Stimulated activated effector memory CD8-positive, alpha-beta T cell treated with anti-CD3 and anti-CD28 coated beads, Interleukin-12 subunit alpha, Interleukin-12 subunit beta, amount 100 ng/mL, for 72 hours (primary cell): ENCODE results near the gene CRACR2A.
A peak's percentile ranks its signal among the peaks of the same experiment; 100 is the strongest.

ENCODE experiments used
- ATAC-seq: fragments of 150-1000 bp; cut with Tn5 transposase; 2 replicates; pipeline ENCODE4 v1.10.0; 2021
- DNase-seq, 2 donors: peaks; one replicate each; pipeline ENCODE4 v3.0.0; 2021 to 2022; ENCODE audit warnings: low spot score in 2 of 2
- H3K27ac Mint-ChIP-seq: one replicate; pipeline ENCODE4 v1.8.0; 2022; ENCODE audit warnings: mild to moderate bottlenecking, mixed read lengths
- H3K36me3 Mint-ChIP-seq: one replicate; pipeline ENCODE4 v1.8.0; 2022; ENCODE audit warnings: mild to moderate bottlenecking, mixed read lengths
- H3K4me1 Mint-ChIP-seq: one replicate; pipeline ENCODE4 v1.8.0; 2022; ENCODE audit warnings: mixed read lengths
- H3K4me3 Mint-ChIP-seq: one replicate; pipeline ENCODE4 v1.8.0; 2022; ENCODE audit warnings: mild to moderate bottlenecking, mixed read lengths
- H3K9me3 Mint-ChIP-seq: one replicate; pipeline ENCODE4 v1.8.0; 2022; ENCODE audit warnings: mixed read lengths

Gene CRACR2A

DNA sequence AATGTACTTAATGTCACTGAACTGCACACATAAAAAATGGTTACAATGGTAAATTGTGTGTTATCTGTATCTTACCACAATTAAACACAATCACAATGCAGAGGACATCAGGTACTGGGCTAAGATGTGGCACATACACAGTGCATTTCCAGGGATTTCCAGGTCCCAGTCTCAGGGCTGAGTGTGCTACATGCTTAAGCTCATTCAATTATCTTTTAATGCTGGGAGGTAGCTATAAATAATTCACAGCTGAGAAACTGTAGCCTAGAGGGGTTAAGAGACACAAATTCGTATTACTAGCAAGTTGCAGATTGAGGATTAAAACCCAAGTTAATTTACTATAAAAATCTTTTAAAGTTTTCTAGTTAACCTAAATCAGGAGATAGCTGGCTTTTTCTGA lies 67.1 kb downstream of the CRACR2A start:
- Mint-ChIP-seq H3K36me3 (peaks cover 43% of the 10 kb centered on the region), H3K9me3 (no peaks in the 10 kb centered on the region), H3K27ac (peak overlapping the region; percentile 84), H3K4me3 (no peak overlapping the region), H3K4me1 (peaks cover 39% of the 10 kb centered on the region)
- DNase-seq: peak in 1 of 2 donors; percentile 3
- no peak for ATAC-seq

DNA sequence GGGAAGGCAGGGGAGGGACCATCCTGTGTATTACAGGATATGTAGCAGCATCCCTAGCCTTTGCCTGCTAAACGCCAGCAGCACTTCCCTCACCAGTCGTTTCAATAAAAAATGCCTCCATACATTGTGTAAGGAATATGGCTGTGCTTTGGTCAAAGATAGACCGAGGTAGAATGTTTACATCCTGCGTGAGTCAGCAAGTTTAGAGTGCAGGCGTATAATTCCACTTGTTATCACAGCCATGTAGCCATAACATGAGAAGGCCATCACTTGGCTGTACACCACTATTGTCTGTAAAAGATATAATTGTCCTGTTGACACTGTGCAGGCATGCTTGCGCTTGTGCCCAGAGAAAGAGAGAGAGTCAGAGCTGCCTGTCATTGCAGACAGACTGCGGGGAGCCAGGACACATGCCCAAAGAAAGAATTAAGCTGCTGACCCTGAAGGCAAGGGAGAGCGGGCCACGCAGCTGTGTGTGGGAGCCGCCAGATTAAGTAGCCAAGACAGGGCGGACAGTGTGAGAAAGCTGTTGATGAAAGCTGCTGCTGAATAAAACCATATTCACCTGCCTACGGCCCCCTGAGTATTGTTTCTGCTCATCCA lies 68.4 kb downstream of the CRACR2A start:
- ATAC-seq: no peak
- no peaks in the 10 kb centered on the region for H3K9me3 Mint-ChIP-seq
- peaks cover 36% of the 10 kb centered on the region for H3K36me3 Mint-ChIP-seq
- H3K4me1 Mint-ChIP-seq: peaks cover 40% of the 10 kb centered on the region
- no peak for DNase-seq
- no peak overlapping the region for H3K4me3 Mint-ChIP-seq
- peak overlapping the region; percentile 84 for H3K27ac Mint-ChIP-seq

DNA sequence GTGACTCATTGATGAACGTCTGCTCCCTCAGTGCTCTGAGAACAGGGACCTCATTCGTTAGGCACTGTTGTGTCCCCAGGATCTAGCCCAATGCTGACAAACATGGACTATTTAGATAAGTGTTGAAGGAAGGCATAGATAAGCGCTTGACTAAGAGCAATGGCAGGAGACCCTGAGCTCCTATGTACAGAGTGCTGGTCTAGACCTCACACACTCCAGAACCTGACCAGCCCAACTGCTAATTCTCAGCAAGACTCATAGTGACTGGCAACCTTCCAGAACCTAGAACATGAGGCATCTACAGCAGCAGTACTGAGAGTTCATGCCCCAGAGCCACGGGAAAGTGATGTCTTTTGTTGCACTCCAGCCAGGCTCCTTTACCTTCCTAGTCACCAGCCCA lies 69.2 kb downstream of the CRACR2A start:
- H3K4me3 Mint-ChIP-seq: no peak overlapping the region
- no peaks in the 10 kb centered on the region for H3K9me3 Mint-ChIP-seq
- peak overlapping the region; percentile 58 for H3K27ac Mint-ChIP-seq
- H3K4me1 Mint-ChIP-seq: peaks cover 39% of the 10 kb centered on the region
- peaks cover 41% of the 10 kb centered on the region for H3K36me3 Mint-ChIP-seq
- DNase-seq: peak in 1 of 2 donors; percentile 20
- peak; percentile 31 for ATAC-seq

DNA sequence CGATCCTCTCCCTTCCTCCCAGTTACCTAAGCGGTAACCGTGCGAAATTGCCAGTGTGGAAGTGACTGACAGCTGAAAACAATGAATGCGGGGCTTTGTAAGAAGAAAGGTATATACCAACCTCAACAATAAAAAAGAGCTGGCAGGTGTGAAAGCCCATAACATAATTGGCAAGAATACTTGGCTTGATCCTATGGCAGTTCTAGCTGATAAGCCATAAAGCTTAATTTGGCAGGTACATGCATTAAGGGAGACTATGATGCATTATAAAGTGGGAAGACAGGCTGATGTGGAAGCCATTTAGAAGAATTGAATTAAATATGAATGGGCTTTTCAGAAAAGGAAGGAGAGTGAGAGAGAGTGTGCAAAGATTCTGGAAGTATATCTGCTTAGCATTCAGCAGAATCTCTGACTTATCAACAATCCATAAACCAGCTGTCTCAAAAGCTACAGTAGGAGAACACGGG lies 71.3 kb downstream of the CRACR2A start:
- Mint-ChIP-seq H3K36me3 (peaks cover 54% of the 10 kb centered on the region), H3K9me3 (no peaks in the 10 kb centered on the region), H3K27ac (peak overlapping the region; percentile 48), H3K4me1 (peaks cover 24% of the 10 kb centered on the region), H3K4me3 (no peak overlapping the region)
- ATAC-seq: no peak
- DNase-seq: no peak

DNA sequence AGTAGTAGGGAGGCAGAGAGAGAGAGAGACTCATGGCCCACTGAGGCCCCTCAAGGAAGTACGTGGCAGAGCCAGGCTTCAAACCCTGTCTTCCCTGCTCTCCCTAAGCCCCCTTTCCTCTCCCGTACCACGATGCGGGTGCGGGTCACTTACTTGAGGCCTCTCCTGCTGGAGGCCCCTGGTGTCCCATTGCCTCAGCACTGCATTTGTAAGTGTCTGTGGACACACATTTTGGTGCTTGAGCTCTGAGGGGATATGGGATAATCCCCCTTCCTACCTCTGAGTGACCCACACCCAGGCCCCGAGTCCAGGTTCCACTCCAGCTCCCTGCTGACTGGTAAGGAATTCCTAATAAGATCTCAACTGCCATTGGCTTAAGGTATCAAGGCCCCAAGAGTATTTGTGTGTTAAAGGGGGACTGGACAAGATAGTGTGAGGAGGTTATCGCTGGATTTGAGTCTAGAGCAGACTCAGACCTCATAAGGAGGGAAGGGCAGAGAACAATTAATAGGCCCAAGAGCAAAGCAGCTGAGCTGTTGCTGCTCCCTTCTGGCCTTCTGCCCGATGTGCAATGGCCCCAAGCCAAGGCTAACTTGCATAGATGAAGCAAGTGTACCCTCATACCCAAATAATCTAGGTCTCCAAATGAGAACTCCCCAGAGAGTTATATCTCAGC lies 71.9 kb downstream of the CRACR2A start:
- ATAC-seq: no peak
- no peak overlapping the region for H3K4me3 Mint-ChIP-seq
- peaks cover 57% of the 10 kb centered on the region for H3K36me3 Mint-ChIP-seq
- H3K27ac Mint-ChIP-seq: peak overlapping the region; percentile 48
- no peaks in the 10 kb centered on the region for H3K9me3 Mint-ChIP-seq
- DNase-seq: peak in 1 of 2 donors; percentile 42
- H3K4me1 Mint-ChIP-seq: peaks cover 19% of the 10 kb centered on the region

DNA sequence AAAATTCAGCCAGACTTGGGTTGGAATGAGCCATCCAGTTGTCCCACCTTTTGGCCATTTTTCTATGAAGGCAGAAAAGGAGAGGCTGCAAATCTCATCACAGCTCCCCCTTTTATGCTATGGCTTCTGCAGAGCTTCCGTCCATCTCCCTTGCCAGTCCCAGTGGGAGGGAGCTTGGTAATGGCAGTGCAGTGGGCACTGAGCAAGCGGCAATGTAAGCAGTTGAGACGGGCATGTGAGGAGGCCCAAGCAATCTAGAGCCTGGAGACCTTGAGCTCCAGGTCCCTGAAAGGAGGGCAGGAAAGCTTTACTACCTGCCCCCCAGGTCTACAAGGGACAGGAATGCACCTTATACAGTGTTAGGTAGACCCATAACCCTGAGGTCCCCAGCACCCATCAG lies 73.1 kb downstream of the CRACR2A start:
- DNase-seq: no peak
- Mint-ChIP-seq H3K9me3 (no peaks in the 10 kb centered on the region), H3K27ac (peak overlapping the region; percentile 29), H3K4me3 (no peak overlapping the region), H3K4me1 (peaks cover 18% of the 10 kb centered on the region), H3K36me3 (peaks cover 56% of the 10 kb centered on the region)
- no peak for ATAC-seq

DNA sequence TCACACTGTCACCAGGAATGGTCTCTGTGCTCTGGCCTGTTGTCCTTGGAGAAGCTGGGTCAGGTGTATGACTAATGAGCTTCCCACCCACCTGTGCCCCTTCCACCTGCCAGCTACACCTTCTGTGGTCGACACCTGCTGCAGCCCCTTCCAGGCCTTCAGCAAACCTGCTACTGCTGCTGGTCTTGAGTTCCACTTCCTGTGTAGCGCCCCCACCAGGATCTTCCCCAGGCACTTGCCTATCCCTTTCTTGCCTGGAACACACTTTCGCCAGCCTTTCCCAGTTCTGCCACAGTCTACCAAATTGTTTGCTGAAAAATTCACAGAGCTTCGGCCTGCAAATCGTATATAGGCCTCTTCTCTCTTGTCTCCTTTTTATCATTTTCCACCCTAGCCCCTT lies 75.3 kb downstream of the CRACR2A start:
- Mint-ChIP-seq H3K4me1 (peaks cover 5% of the 10 kb centered on the region), H3K9me3 (no peaks in the 10 kb centered on the region), H3K27ac (peak overlapping the region; percentile 29), H3K36me3 (peaks cover 74% of the 10 kb centered on the region), H3K4me3 (no peak overlapping the region)
- no peak for DNase-seq
- no peak for ATAC-seq

DNA sequence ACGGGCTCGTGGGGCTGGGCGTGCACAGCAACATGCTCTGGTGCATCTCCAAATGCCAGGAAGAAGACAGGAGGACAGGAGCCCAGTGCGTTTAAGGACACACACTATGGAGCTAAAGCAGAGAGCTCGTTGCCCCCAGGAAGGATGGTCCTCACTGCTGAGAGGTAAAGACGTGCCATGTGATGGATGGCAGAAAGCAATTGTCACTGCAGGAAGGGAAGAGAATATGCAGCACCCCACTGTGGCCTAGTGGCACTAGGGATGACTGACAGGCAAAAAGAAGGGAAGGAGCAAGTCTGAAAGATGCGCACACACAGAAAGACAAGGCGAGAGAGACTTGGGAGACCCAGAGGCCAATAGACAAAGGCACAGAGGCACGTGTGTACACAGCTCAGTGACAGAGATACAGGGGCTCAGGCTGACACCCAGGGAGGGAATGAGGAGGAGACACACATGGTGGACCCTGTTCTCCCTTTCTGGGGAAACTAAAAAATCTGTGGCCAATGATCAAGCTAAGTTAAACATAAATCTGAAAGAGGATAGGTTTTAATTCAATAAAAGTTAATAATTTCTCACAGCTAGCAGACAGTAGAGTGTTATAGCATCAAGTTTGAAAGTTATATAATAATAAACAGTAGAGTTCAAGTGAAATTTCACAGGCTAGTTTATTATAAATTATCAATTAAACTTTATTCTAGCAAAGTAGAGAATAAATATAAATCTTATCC lies 78.8 kb downstream of the CRACR2A start:
- DNase-seq (no peak), ATAC-seq (no peak)
- peak overlapping the region; percentile 0 for H3K27ac Mint-ChIP-seq
- H3K4me1 Mint-ChIP-seq: peaks cover 8% of the 10 kb centered on the region
- H3K4me3 Mint-ChIP-seq: no peak overlapping the region
- H3K36me3 Mint-ChIP-seq: peaks cover 82% of the 10 kb centered on the region
- H3K9me3 Mint-ChIP-seq: no peaks in the 10 kb centered on the region

DNA sequence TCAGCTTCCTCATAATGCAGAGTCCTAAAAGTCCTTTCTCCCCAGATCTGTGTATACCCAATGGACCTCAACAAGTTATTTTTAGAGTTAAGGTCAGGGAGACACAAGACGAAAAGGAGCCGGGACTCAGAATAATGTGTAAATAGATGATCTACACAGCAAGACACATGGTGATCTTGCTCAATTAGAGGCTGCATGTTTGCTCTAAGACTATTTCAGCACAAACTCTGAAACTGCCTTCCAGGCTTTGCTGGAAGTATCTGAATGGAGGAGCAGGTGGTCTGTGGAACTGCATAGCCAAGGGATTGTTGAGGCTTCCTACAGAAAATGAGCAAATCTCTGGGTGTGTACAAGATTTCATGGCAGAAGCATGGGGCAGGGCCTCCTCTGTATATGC lies 80.8 kb downstream of the CRACR2A start:
- DNase-seq (no peak), ATAC-seq (no peak)
- peak overlapping the region; percentile 8 for H3K27ac Mint-ChIP-seq
- no peak overlapping the region for H3K4me3 Mint-ChIP-seq
- H3K9me3 Mint-ChIP-seq: no peaks in the 10 kb centered on the region
- peaks cover 74% of the 10 kb centered on the region for H3K36me3 Mint-ChIP-seq
- peaks cover 7% of the 10 kb centered on the region for H3K4me1 Mint-ChIP-seq

DNA sequence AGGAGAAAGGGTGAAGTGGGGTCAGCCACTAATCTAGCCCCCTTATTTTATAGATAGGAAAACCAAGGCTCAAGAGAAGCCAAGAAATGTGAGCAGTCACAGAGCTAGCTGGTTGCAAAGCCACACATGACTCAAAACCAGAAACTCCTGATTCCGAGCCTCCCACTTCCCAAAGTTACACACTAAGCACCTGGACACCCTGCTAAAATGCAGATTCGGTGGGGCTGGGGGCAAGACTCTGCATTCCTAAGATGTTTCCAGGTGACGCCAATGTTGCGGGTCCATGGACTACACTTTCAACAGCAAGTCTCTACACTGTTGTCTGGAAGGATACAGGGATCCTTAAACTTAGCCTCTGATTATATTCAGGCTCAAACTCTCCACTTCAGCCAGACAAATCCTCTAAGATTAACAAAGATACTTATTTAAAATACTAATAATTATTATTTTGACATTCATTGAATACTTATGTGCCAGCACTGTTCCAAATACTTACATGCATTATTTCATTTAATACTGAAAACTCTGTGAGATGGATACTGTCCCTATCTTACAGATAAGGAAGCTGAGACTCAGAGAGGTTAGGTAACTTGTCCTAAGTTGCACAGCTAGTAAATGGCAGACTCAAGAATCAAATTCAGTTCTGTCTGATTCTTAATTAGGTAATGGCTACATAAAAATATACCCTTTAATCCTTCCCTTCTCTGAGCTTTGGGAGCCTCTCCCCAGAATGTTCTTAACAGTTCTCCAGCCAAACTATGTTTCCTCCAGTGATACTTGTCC lies 81.4 kb downstream of the CRACR2A start:
- Mint-ChIP-seq H3K36me3 (peaks cover 71% of the 10 kb centered on the region), H3K27ac (peak overlapping the region; percentile 38), H3K4me3 (no peak overlapping the region), H3K4me1 (peaks cover 7% of the 10 kb centered on the region), H3K9me3 (no peaks in the 10 kb centered on the region)
- DNase-seq (no peak), ATAC-seq (no peak)

DNA sequence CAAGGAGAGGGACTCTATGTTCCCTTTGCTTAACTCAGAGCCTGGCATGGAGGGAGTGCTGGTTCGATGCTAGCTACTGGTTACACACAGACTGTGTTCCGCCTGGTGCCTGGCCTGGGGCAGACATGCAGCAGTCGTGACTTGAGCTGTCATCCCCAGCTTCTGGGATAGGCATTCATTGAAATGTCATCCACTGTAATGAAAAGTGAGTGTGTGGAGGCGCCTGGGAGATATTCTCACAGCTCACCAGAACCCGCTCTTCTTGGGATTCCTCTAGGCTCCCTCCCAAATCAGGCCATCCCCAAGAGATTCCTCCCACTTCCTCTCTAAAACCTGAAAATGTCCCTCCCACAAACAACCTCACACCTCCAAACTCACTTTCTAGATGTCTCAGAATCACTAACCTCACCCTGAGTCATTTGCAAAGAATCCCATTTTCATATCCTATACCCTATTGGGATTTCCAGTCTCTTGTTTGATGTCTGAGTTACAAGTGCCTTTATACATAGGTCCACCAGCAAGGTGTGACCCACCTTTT lies 82.8 kb downstream of the CRACR2A start:
- ATAC-seq (peak; percentile 58), DNase-seq (no peak)
- Mint-ChIP-seq H3K36me3 (peaks cover 77% of the 10 kb centered on the region), H3K9me3 (no peaks in the 10 kb centered on the region), H3K4me1 (peaks cover 7% of the 10 kb centered on the region), H3K27ac (peak overlapping the region; percentile 38), H3K4me3 (no peak overlapping the region)

DNA sequence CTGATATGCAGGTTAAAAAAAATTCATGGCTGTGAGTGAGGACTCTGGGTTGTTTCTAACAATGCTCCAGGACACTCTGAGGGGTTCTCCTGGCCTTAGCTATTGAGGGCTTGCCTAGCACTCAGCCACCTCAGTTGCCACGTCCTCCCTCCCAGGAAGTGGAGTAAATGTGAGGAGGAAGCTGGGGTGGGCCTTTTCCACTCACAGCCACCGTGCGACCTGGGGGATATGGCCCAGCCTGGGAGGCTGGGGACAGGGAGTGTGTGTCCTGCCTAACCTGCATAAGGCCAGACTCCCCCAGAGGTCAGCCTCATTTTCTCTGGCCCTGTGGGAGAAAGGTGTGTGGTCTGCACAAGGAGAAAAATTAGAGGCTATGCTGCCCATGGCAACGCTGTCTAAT lies 83.3 kb downstream of the CRACR2A start:
- Mint-ChIP-seq H3K36me3 (peaks cover 78% of the 10 kb centered on the region), H3K9me3 (no peaks in the 10 kb centered on the region), H3K4me1 (peaks cover 7% of the 10 kb centered on the region), H3K4me3 (no peak overlapping the region), H3K27ac (peak overlapping the region; percentile 38)
- ATAC-seq: no peak
- DNase-seq: no peak

DNA sequence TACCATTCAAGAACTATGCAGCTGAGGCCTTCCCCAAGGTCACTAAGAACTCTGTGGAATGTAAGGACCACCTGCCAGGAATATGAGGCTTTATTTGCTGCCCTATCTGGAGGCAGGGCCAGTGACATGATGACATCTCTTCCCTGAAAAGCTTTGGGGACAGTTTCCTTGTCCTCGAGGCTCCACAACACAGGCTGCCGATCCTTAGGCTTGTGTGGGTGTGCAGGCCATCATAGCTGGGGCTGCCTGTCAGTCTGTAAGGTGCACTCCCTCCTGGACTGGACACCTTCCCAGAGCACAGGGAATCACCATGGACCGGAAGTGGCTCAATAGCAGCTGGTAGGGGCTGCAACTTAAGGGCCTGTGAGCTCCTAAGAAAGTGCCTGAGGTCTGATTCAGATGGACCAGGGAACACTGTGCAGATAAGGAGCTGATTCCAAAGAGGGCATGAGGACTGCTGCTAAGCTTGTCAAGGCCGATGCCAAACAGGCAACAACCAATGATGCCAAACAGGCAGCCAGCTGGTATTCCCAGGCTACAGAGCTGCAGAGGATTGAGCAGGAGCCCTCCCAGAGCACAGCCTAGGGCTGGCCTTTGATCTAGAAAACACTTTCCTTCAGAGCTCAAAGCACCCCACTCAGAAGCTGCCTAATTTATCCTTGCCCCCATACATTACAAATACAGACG lies 84.3 kb downstream of the CRACR2A start:
- H3K27ac Mint-ChIP-seq: peak overlapping the region; percentile 38
- no peak overlapping the region for H3K4me3 Mint-ChIP-seq
- no peak for ATAC-seq
- H3K4me1 Mint-ChIP-seq: peaks cover 7% of the 10 kb centered on the region
- H3K36me3 Mint-ChIP-seq: peaks cover 78% of the 10 kb centered on the region
- H3K9me3 Mint-ChIP-seq: no peaks in the 10 kb centered on the region
- no peak for DNase-seq

DNA sequence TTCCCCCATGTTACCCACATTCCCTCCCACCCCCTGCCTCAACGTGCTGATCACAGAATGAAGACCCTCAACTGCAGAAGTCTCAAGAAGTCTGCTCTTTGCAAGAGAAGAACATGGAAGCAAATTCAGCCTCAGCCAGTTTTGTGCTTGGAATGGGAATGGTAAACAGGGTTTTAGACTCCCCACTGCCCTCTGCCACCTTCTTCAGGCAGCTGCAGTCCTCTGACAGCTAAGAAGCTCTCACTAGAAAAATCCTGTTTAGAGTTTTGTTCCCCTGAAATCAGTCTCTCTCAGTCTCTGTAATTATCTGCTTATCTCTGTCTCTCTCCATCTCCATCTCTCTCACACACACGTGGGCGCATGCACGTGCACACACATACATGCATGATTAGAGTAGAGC lies 85.4 kb downstream of the CRACR2A start:
- no peak for DNase-seq
- H3K36me3 Mint-ChIP-seq: peaks cover 78% of the 10 kb centered on the region
- no peak overlapping the region for H3K27ac Mint-ChIP-seq
- ATAC-seq: no peak
- H3K9me3 Mint-ChIP-seq: no peaks in the 10 kb centered on the region
- no peak overlapping the region for H3K4me3 Mint-ChIP-seq
- peaks cover 7% of the 10 kb centered on the region for H3K4me1 Mint-ChIP-seq
